UCSD-AML1 (cell line): ENCODE measurements around the gene NPHP4.

Source experiments
- DNase-seq: peaks from one replicate; lab custom pipeline; 2025; ENCODE audit not compliant: unreplicated experiment; lab: John Stamatoyannopoulos, UW

NPHP4 gene

DNA sequence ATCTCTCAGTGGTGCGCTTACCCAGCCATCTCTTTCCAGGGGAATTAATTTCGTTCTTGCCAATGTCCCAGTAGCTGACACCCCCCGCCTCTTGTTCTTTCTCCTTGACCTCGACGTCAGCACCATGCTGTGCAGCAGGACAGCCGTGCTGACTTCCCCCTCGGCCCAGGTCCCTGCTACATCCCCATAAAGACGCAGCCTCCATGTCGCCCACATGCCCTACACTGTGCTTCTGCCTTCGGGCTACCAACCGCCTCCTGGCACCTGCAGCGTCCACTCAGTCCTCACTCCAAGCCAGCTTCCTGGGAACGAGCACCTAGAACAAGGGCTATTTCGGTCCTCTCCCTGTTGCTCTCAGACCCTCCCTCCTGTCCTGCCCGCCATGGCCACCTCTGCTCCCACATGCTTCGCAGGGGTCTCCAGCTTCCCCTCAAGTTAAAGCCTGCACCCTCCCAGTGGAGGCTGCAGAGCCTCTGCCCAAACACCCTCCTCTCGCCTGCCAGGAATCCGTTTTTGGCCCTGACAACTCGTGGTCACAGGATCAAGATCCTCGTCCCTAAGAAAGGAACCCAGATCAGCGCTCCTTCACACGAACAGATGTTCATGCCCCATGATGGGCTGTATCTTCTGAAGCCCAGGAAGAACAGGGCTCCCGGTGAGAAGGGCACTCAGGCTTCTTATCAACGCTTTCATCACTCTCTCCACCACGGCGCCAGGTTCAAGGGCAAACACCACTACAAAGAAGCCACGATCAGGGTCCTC, 109.7 kb downstream of the NPHP4 start:
- no peak for DNase-seq

- DNase-seq, result no peak
Measured at GRCh38 chr1:5881526-5882222, 110.6 kb downstream of the NPHP4 start.

DNA sequence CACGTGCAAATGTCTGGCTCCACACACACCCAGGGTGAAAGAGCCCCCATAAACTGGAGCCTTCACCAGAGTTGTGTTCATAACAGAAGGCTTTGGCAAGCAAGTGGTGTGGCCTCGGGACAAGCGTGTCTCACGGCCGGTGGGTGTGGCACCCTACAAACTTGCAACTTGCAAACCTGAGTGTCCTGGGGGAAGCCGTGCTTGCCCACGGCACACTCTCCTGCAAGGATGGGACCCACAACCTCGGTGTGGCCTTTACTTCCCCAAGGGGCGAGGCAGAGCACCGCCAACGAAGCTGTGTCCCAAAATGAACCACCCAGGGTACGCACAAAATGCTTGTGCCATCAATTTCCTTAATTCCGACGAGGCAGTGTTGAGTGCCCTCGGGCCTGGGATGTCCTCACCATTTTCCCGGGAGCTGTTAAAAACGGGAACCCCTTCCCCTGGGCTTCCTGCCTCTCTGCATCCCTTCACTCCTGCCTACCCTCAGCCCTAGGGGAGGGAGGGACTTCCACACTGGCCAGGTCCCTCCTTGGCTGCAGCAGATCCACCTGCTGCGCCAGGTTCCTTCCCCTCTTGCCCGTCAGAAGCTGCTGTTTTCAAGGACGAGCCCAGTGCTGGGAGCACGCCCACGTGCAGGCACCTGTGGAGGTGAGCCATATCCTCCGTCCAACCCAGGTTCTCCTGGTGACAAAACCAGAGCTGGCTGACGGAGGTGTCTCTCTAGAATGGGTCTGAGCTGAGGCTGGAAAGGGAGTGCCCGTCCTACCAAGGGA, 111.4 kb downstream of the NPHP4 start:
- DNase-seq, result no peak

- DNase-seq, result no peak
Measured at GRCh38 chr1:5879421-5879820, 112.8 kb downstream of the NPHP4 start.

- DNase-seq, result no peak
Measured at GRCh38 chr1:5878971-5879370, 113.3 kb downstream of the NPHP4 start.

DNA sequence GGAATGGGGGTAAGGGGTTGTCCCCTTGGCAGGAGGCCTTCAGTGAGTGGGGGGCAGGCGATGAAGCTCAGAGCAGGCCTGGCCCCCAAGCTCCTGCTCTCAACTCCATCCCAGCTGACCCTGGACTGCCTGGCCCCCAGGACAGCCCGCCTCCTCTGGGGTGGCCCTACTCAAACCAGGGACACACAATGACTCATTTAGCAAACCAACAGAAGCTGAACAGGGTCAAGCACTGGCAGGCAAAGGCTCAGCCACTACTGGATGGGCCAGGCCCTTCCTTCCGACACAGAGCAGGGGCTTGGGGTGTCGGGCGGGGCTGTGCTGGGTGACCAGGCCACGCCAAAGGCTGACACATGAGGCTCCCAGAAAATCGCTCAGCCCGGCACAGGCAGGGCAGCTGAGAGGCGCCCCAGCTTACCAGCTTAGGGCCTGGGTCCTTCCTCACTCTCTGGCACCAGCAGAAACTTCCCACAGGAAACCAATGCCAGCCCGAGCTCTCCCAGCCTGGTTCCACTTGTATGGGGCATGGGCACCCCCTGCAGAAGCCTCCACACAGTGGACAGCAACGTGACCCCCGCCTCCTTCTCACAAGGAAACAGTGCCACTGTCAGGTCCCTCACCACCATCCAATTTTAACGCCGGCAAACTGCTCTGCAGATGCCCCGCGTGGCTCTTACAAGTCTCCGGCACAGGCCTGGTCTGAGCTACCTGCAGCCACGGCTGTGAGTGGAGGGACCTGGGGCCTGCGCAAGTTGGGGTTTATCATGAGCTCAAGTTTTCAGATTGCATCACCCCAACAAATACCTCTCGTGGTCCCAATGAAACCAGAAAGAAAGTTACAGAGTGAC, 114.3 kb downstream of the NPHP4 start:
- DNase-seq, result no peak

- no peak for DNase-seq
Measured at GRCh38 chr1:5877001-5877400, 115.2 kb downstream of the NPHP4 start.

DNA sequence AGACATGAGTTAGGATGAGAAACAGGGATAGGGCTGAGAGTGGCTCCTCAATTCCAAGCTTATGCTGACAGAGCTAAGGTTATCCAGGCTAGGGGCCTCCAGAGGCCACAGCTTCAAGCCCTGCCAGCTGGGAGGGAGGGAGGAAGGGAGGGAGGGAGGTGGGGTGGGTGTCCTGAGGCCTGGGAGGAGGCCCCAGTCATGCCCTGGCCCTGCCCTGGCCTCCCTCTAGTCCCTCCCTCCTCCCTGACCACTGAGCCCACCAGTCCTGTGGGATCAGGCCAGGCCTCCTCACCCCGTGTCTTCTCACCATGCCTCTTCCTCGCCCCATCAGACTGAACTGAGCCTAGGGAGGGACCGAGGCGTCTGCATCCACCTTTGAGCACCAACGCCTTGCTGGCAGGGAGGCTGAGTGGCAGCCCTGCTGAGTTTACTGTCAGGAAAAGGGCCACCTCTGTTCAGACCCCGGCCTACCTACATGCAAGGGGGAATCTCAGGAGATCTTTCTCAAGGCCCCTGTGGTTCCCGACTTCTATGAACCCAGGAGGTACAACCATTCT, 116.1 kb downstream of the NPHP4 start:
- no peak for DNase-seq

GRCh38 chr1:5875345-5875910, 116.8 kb downstream of the NPHP4 start:
- no peak for DNase-seq

DNA sequence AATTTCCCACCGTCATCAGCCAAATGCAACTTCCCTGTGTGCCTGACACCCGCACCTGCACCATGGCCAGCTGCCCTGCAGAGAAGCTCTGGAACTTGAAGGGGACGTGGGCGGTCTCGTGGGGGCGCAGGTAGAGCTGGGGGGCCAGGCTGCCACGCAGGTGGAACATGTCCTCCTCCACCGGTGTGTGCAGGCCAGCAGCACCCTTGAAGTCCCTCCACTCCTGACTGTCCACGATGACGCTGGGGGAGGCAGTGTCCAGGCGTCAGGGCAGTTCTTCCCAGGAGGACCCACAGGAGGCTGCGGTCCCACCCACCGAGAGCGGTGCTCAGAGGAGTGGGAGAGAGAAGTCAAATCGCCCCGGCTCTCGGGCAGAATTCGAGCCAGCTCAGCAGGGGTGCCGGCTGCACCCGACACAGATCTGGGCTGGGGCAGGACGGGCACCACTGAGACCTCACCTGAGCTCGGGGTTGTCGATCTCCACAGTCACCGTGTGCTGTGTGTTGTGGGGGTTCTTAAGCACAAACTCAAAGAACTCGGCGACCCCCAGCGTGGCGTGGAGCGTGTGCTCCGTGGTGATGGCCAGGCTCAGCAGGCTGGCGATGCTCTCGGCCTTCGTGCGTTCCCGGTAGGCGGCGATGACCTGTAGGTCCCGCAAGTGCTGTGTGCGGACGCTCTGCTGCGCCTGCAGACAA, 117.7 kb downstream of the NPHP4 start:
- no peak for DNase-seq

DNA sequence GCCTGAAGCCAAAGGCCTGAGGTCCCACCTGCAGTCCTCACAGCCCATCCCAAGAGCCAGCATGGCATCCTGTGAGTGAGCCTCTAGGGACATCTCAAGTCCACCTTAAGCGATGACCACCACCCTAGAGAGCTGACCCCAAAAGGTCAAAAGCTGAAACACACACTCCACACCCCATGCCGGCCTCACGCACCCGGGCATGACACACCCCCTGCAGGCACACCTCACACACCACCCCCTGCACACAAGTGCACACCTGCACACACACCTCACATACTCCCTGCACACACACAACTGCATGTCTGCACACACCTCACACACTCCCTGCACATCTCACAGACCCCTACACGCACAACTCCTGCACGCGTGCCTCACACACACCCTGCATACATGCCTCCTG, 118.7 kb downstream of the NPHP4 start:
- no peak for DNase-seq

DNA sequence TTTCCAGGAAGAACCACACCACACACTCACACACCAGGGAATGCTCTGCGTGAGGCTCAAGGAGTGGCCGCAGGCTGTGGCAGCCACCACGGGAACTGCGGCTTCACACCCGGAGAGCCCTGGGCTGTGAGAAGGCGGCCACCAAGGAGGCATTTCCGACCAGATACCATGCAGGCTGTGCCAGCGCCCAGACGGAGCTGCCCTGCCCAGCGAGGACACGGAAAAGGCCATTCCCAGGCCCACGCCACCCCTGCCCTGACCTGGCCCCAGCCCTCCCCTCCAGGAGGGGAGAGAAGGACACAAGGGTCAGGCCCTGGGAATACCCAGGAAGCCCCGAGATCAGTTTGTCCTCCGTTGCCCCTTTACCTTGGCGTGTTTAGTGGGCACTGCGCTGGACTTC, 119.3 kb downstream of the NPHP4 start:
- no peak for DNase-seq

DNA sequence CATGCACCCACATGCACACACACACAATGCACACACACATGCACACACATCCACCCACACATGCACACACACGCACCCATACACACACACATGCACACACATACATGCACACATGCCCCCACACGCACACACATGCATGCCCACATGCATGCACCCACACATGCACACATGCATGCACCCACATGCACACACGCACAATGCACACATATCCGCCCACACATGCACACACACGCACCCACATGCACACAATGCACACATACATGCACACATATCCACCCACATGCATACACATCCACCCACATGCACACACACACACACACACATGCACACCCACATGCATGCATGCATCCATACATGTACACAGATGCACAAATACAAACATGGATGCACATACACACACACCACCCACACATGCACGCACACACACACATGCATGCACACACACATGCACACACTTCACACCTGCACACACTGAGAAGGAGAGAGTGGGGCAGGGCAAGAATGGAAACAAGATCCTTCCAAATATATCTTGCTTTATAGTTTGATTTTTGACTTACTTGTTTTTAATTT, 123.2 kb downstream of the NPHP4 start:
- no peak for DNase-seq

DNA sequence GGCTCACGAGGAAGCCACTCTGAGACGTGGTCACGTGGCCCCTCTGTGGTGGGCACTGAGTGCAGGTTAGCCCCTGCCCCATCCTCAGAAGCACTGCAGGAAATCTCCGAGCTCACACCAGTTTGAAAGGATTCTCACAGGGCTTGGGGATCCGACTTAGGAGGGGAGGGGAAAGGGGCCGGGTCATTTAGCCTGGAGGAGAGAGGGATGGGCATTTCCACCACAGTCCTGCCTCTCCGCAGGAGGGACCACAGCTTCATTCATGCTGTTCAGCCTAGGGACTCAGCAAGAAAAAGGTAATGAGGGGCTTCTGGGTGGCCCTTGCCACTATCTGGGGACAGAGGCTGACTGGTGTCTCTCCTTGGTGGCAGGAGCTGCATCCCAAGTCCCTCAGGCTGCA, 126.5 kb downstream of the NPHP4 start:
- DNase-seq, result no peak

- no peak for DNase-seq
Measured at GRCh38 chr1:5865056-5865455, 127.2 kb downstream of the NPHP4 start.

DNA sequence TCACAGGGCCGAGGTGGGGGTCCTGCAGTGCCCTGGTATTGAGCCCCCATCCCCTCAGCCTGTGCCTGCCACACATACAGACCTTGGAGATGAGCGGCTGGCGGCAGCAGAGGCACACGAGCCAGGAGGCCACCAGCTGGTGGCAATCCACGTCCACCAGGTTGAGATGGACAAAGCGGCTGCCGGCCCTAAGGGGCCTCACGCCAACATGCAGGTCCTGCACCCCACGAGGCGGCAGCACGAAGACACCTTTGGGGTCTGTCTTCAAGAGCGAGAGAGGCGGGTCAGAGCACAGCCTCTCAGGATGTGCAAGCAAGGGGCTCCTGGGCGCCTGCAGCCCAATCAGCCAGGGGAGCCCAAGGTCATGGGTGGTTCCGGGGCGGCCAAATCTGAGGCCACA, 128.0 kb downstream of the NPHP4 start:
- no peak for DNase-seq

GRCh38 chr1:5863238-5863637, 129.0 kb downstream of the NPHP4 start:
- no peak for DNase-seq

- no peak for DNase-seq
Measured at GRCh38 chr1:5861871-5862825, 130.1 kb downstream of the NPHP4 start.
